IMR-90 (cell line): Measurements from ENCODE around the gene SURF2. TPM values are rescaled to one million over a fixed set of nuclear protein-coding genes. Genes with fewer than 3 reads are reported as not detected.

Experiments
- ATAC-seq: fragments of 200-7000 bp; cut with Tn5 transposase; 2 replicates; pipeline ENCODE4 v1.9.1; 2020; ENCODE audit warnings: low read depth, mild to moderate bottlenecking, moderate library complexity
- BruUV-seq: library from RNA; stranded (reverse); fragments of 400-500 nt; replicated peaks from 2 replicates; lab custom pipeline; 2021; lab: Mats Ljungman, UMichigan
- CTCF ChIA-PET: fragments of 300-600 bp; formaldehyde crosslinking; extraction: SDS; loops from one replicate; lab custom pipeline; 2021; ENCODE audit warnings: antibody characterized with exemption; lab: Yijun Ruan, JAX
- POLR2A ChIA-PET: fragments of 300-600 bp; sonication (Branson Sonifier 250); formaldehyde crosslinking; loops from one replicate; lab custom pipeline; 2022; ENCODE audit warnings: antibody characterized with exemption; ENCODE audit not compliant: unreplicated experiment; lab: Charles Lee
- DNase-seq: peaks from one replicate; pipeline ENCODE4 v3.0.0; 2013
- H2AFZ ChIP-seq: replicated peaks from 2 replicates; pipeline ENCODE3; 2013; ENCODE audit warnings: low read length, mild to moderate bottlenecking; ENCODE audit not compliant: poor library complexity
- H2AK5ac ChIP-seq: 2 replicates; pipeline ENCODE4 v1.6.1; 2013; ENCODE audit warnings: low read depth, low read length, inconsistent platforms
- H2AK9ac ChIP-seq: replicated peaks from 2 replicates; pipeline ENCODE3; 2013; ENCODE audit warnings: mild to moderate bottlenecking, low read depth, low read length, moderate library complexity; ENCODE audit not compliant: poor library complexity
- H2BK120ac ChIP-seq: 2 replicates; pipeline ENCODE4 v1.6.1; 2013; ENCODE audit warnings: low read depth, low read length, inconsistent platforms
- H2BK15ac ChIP-seq: 3 replicates; pipeline ENCODE4 v1.6.1; 2013; ENCODE audit warnings: low read depth, low read length, inconsistent platforms
- H2BK20ac ChIP-seq: 2 replicates; pipeline ENCODE4 v1.6.1; 2013; ENCODE audit warnings: low read depth, mild to moderate bottlenecking, inconsistent platforms, low read length, moderate library complexity
- H2BK5ac ChIP-seq: 2 replicates; pipeline ENCODE4 v1.6.1; 2013; ENCODE audit warnings: mild to moderate bottlenecking, low read depth, low read length, inconsistent platforms; ENCODE audit not compliant: poor library complexity, severe bottlenecking
- H3K14ac ChIP-seq: replicated peaks from 2 replicates; pipeline ENCODE4 v1.6.1; 2013; ENCODE audit warnings: low read depth, low read length, inconsistent platforms
- H3K18ac ChIP-seq: 2 replicates; pipeline ENCODE4 v1.6.1; 2013; ENCODE audit warnings: low read depth, low read length, control low read depth
- H3K23ac ChIP-seq: 2 replicates; pipeline ENCODE4 v1.6.1; 2013; ENCODE audit warnings: low read depth, low read length, inconsistent platforms
- H3K27ac ChIP-seq: 2 replicates; pipeline ENCODE4 v1.5.1; 2013; ENCODE audit warnings: mild to moderate bottlenecking, control low read depth, low read length; ENCODE audit not compliant: insufficient read depth
- H3K27me3 ChIP-seq: 2 replicates; pipeline ENCODE4 v1.6.1; 2013; ENCODE audit warnings: low read length; ENCODE audit not compliant: control insufficient read depth, insufficient read depth
- H3K36me3 ChIP-seq: 2 replicates; pipeline ENCODE4 v1.6.1; 2013; ENCODE audit warnings: low read length, mixed read lengths; ENCODE audit not compliant: control insufficient read depth, insufficient read depth
- H3K4ac ChIP-seq: 2 replicates; pipeline ENCODE4 v1.6.1; 2013; ENCODE audit warnings: low read depth, low read length, inconsistent platforms
- H3K4me1 ChIP-seq: 2 replicates; pipeline ENCODE4 v1.6.1; 2013; ENCODE audit warnings: low read length, mixed read lengths; ENCODE audit not compliant: control insufficient read depth, insufficient read depth
- H3K4me2 ChIP-seq: 2 replicates; pipeline ENCODE4 v1.6.1; 2013; ENCODE audit warnings: low read depth, mild to moderate bottlenecking, control low read depth, low read length, moderate library complexity
- H3K4me3 ChIP-seq: 2 replicates; pipeline ENCODE4 v1.5.1; 2013; ENCODE audit warnings: low read depth, mild to moderate bottlenecking, control low read depth, low read length, moderate library complexity; ENCODE audit not compliant: insufficient read depth
- H3K56ac ChIP-seq: 2 replicates; pipeline ENCODE4 v1.6.1; 2013; ENCODE audit warnings: low read length, inconsistent platforms; ENCODE audit not compliant: insufficient read depth; ENCODE audit errors: extremely low read depth
- H3K79me1 ChIP-seq, 2 experiments: 2 replicates each; pipeline ENCODE4 v1.6.1; 2013; ENCODE audit warnings: low read length in 2 of 2, inconsistent platforms in 1 of 2, low read depth in 1 of 2
- H3K9ac ChIP-seq: 2 replicates; pipeline ENCODE4 v1.6.1; 2013; ENCODE audit warnings: low read depth, low read length, control low read depth
- H3K9me1 ChIP-seq: 2 replicates; pipeline ENCODE4 v1.6.1; 2013; ENCODE audit warnings: low read length, inconsistent platforms; ENCODE audit not compliant: insufficient read depth
- H3K9me3 ChIP-seq: 2 replicates; pipeline ENCODE4 v1.6.1; 2013; ENCODE audit warnings: low read length; ENCODE audit not compliant: control insufficient read depth, insufficient read depth
- H4K20me1 ChIP-seq: 2 replicates; pipeline ENCODE4 v1.6.1; 2013; ENCODE audit warnings: low read length, inconsistent platforms; ENCODE audit not compliant: insufficient read depth
- H4K5ac ChIP-seq: 2 replicates; pipeline ENCODE4 v1.6.1; 2013; ENCODE audit warnings: mild to moderate bottlenecking, low read depth, low read length, control low read depth
- H4K8ac ChIP-seq, 2 experiments: 2 replicates each; pipeline ENCODE4 v1.6.1; 2013; ENCODE audit warnings: low read depth in 2 of 2, low read length in 2 of 2, control low read depth in 1 of 2, inconsistent platforms in 1 of 2
- H4K91ac ChIP-seq: 2 replicates; pipeline ENCODE4 v1.6.1; 2013; ENCODE audit warnings: low read depth, low read length, inconsistent platforms; ENCODE audit not compliant: insufficient read depth
- BHLHE40 ChIP-seq: fragments of 150-350 bp; IDR thresholded peaks from 2 replicates; pipeline ENCODE4 v1.6.1; 2016; ENCODE audit warnings: mild to moderate bottlenecking, low read depth, low read length
- FOS ChIP-seq: fragments of 150-350 bp; IDR thresholded peaks from 2 replicates; pipeline ENCODE4 v1.6.1; 2016; ENCODE audit warnings: low read depth, low read length
- MAFK ChIP-seq: IDR thresholded peaks from 2 replicates; pipeline ENCODE4 v1.6.1; 2012; ENCODE audit warnings: low read depth, low read length, improper control_type of control experiment
- MAZ ChIP-seq: IDR thresholded peaks from 2 replicates; pipeline ENCODE4 v1.6.1; 2012; ENCODE audit warnings: low read depth, mild to moderate bottlenecking, low read length, improper control_type of control experiment, moderate library complexity, borderline replicate concordance
- MXI1 ChIP-seq: IDR thresholded peaks from 2 replicates; pipeline ENCODE4 v1.6.1; 2012; ENCODE audit warnings: low read depth, mild to moderate bottlenecking, low read length, moderate library complexity, borderline replicate concordance
- POLR2A ChIP-seq: IDR thresholded peaks from 2 replicates; pipeline ENCODE4 v1.6.1; 2012; ENCODE audit warnings: mild to moderate bottlenecking, low read depth, low read length
- RCOR1 ChIP-seq: IDR thresholded peaks from 2 replicates; pipeline ENCODE4 v1.6.1; 2012; ENCODE audit warnings: mild to moderate bottlenecking, low read length, improper control_type of control experiment; ENCODE audit not compliant: insufficient replicate concordance
- RFX5 ChIP-seq: IDR thresholded peaks from 2 replicates; pipeline ENCODE4 v1.8.0; 2012; ENCODE audit warnings: low read depth, mild to moderate bottlenecking, low read length, moderate library complexity
- SMC3 ChIP-seq: fragments of 150-350 bp; IDR thresholded peaks from 2 replicates; pipeline ENCODE4 v1.6.1; 2016; ENCODE audit warnings: low read depth, mild to moderate bottlenecking, antibody characterized with exemption, low read length, moderate library complexity
- WGBS, 2 experiments: methylation state at CpG; one replicate each; pipeline versions ENCODE4 v1.1.5 to v1.1.7; 2013; ENCODE audit warnings: missing lambda C conversion rate in 2 of 2; ENCODE audit not compliant: insufficient read length in 1 of 2; ENCODE audit errors: extremely low coverage in 2 of 2; 5-methylcytosine and 5-hydroxymethylcytosine counted together
- dilution Hi-C: fragments of 300-500 bp; cut with HindIII; formaldehyde crosslinking; loops from one replicate; pipeline ENCODE4 v1.14.3; 2018; ENCODE audit warnings: low sequenced_read_pairs; ENCODE audit not compliant: unreplicated experiment
- in situ Hi-C: fragments of 300-500 bp; cut with MboI; formaldehyde crosslinking; loops from 3 replicates; pipeline ENCODE4 v1.14.3; 2019; ENCODE audit warnings: low sequenced_read_pairs, inconsistent platforms, mixed read lengths
- intact Hi-C: fragments of 100-400 bp; cut with micrococcal nuclease; formaldehyde crosslinking; loops from 2 replicates; pipeline ENCODE4 v1.10.0; 2022
- polyA plus RNA-seq, 3 experiments: library from polyadenylated mRNA; depleted of rRNA; stranded (reverse); fragments of >200 nt; gene quantifications; 2 replicates each; pipeline ENCODE4 v1.2.3, GENCODE V29; 2012; ENCODE audit warnings: low replicate concordance in 1 of 3
- total RNA-seq: library from RNA; depleted of rRNA; stranded (reverse); fragments of >200 nt; gene quantifications from 2 replicates; pipeline ENCODE4 v1.2.3, GENCODE V29; 2012
- TF ChIP-seq, protein P1 (sequence below): conservative IDR thresholded peaks from 2 replicates; pipeline ENCODE4 v1.5.1; 2012; ENCODE audit warnings: mild to moderate bottlenecking, low read depth, low read length, improper control_type of control experiment
- TF ChIP-seq, protein P2 (sequence below): fragments of 150-350 bp; IDR thresholded peaks from 2 replicates; pipeline ENCODE4 v1.6.1; 2016; ENCODE audit warnings: low read depth, mild to moderate bottlenecking, low read length, moderate library complexity, borderline replicate concordance

SURF2 gene
- total and polyA plus RNA-seq, 2 of the 4 experiments (the other 2 are of a cell fraction): 9.9 to 16.3 TPM

GRCh38 chr9:133352635-133353340, 3.6 kb upstream of the SURF2 start (continued):
- TF ChIP-seq, protein P1, sequence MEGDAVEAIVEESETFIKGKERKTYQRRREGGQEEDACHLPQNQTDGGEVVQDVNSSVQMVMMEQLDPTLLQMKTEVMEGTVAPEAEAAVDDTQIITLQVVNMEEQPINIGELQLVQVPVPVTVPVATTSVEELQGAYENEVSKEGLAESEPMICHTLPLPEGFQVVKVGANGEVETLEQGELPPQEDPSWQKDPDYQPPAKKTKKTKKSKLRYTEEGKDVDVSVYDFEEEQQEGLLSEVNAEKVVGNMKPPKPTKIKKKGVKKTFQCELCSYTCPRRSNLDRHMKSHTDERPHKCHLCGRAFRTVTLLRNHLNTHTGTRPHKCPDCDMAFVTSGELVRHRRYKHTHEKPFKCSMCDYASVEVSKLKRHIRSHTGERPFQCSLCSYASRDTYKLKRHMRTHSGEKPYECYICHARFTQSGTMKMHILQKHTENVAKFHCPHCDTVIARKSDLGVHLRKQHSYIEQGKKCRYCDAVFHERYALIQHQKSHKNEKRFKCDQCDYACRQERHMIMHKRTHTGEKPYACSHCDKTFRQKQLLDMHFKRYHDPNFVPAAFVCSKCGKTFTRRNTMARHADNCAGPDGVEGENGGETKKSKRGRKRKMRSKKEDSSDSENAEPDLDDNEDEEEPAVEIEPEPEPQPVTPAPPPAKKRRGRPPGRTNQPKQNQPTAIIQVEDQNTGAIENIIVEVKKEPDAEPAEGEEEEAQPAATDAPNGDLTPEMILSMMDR: no peak
- TF ChIP-seq BHLHE40: no peak
- no peak for TF ChIP-seq RCOR1

- no peak overlapping the region for H2BK20ac ChIP-seq
- CTCF ChIA-PET: no interaction called here
- no peak overlapping the region for H2AK5ac ChIP-seq
- no peak overlapping the region for H2BK5ac ChIP-seq
- H3K4me2 ChIP-seq: no peak overlapping the region
- H2AK9ac ChIP-seq: no peak overlapping the region
- H3K14ac ChIP-seq: no peak overlapping the region
- H3K27ac ChIP-seq: no peak overlapping the region
- no peaks in the 10 kb centered on the region for H3K27me3 ChIP-seq
- no peak overlapping the region for H4K8ac ChIP-seq
- no peak overlapping the region for H4K5ac ChIP-seq
- no peaks in the 10 kb centered on the region for H3K9me3 ChIP-seq
- WGBS, 2 experiments: no CpG with 5 or more reads among the region's 5 CpGs
- H3K56ac ChIP-seq: no peak overlapping the region
- H4K20me1 ChIP-seq: peaks cover 51% of the 10 kb centered on the region
- dilution Hi-C loops: no loop called here
- no TSS peak for BruUV-seq
- no peak overlapping the region for H2BK15ac ChIP-seq
- peaks cover 18% of the 10 kb centered on the region for H3K4me1 ChIP-seq
- in situ Hi-C loops: no loop called here
- POLR2A ChIA-PET: no interaction called here
- peaks cover 47% of the 10 kb centered on the region for H3K36me3 ChIP-seq
- DNase-seq (no peak), ATAC-seq (no peak)
- no peak overlapping the region for H2AFZ ChIP-seq
- no peak overlapping the region for H3K18ac ChIP-seq
- peaks cover 33 to 79% of the 10 kb centered on the region in 2 experiments for H3K79me1 ChIP-seq
- H3K4me3 ChIP-seq: no peak overlapping the region
- no peak overlapping the region for H3K4ac ChIP-seq
- intact Hi-C loops: no loop called here
- no peak overlapping the region for H3K23ac ChIP-seq
- no peak overlapping the region for H4K91ac ChIP-seq
- no peak overlapping the region for H2BK120ac ChIP-seq
- H3K9ac ChIP-seq: no peak overlapping the region
- H3K9me1 ChIP-seq: peaks cover 3% of the 10 kb centered on the region; the same call in 1 of the 2 replicates
- no peak for TF ChIP-seq BHLHE40
- TF ChIP-seq MAZ: no peak
- TF ChIP-seq, protein P2, sequence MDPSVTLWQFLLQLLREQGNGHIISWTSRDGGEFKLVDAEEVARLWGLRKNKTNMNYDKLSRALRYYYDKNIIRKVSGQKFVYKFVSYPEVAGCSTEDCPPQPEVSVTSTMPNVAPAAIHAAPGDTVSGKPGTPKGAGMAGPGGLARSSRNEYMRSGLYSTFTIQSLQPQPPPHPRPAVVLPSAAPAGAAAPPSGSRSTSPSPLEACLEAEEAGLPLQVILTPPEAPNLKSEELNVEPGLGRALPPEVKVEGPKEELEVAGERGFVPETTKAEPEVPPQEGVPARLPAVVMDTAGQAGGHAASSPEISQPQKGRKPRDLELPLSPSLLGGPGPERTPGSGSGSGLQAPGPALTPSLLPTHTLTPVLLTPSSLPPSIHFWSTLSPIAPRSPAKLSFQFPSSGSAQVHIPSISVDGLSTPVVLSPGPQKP: no peak
- TF ChIP-seq MAFK: no peak
- TF ChIP-seq, protein P1: no peak
- TF ChIP-seq POLR2A: no peak
- no peak for TF ChIP-seq MXI1
- no peak for TF ChIP-seq SMC3
- no peak for TF ChIP-seq RFX5
- no peak for TF ChIP-seq FOS
These were observed 2.8 kb upstream of the SURF2 start for GRCh38 chr9:133353548-133353947.
